H9 (cell line): ENCODE results near the gene TRAFD1. TPM values are rescaled to one million over a fixed set of nuclear protein-coding genes. Genes with fewer than 3 reads are reported as not detected.

Experiments used
- DNase-seq: peaks from one replicate; pipeline ENCODE4 v3.0.0-alpha.2; 2017
- H2AFZ ChIP-seq: one replicate; pipeline ENCODE4 v1.6.1; 2013; ENCODE audit warnings: mild to moderate bottlenecking, low read length, control low read depth, moderate library complexity
- H2AK5ac ChIP-seq: 2 replicates; pipeline ENCODE4 v1.6.1; 2013; ENCODE audit warnings: low read length, control low read depth, mixed read lengths; ENCODE audit not compliant: insufficient read length
- H2BK120ac ChIP-seq: one replicate; pipeline ENCODE4 v1.6.1; 2013; ENCODE audit warnings: low read depth, mild to moderate bottlenecking, low read length, control low read depth, inconsistent platforms; ENCODE audit not compliant: poor library complexity, severe bottlenecking
- H2BK12ac ChIP-seq: 2 replicates; pipeline ENCODE4 v1.6.1; 2013; ENCODE audit warnings: low read length, control low read depth, mixed read lengths, low read depth; ENCODE audit not compliant: insufficient read length
- H2BK15ac ChIP-seq: 2 replicates; pipeline ENCODE4 v1.6.1; 2013; ENCODE audit warnings: low read depth, low read length, control low read depth
- H2BK20ac ChIP-seq: one replicate; pipeline ENCODE4 v1.6.1; 2013; ENCODE audit warnings: low read depth, mild to moderate bottlenecking, low read length, control low read depth, inconsistent platforms; ENCODE audit not compliant: poor library complexity, severe bottlenecking
- H2BK5ac ChIP-seq: 2 replicates; pipeline ENCODE4 v1.6.1; 2013; ENCODE audit warnings: low read length, control low read depth, mixed read lengths; ENCODE audit not compliant: insufficient read length
- H3K14ac ChIP-seq: 2 replicates; pipeline ENCODE4 v1.6.1; 2013; ENCODE audit warnings: low read length, control low read depth; ENCODE audit not compliant: insufficient read depth
- H3K18ac ChIP-seq: 2 replicates; pipeline ENCODE4 v1.6.1; 2013; ENCODE audit warnings: low read depth, mild to moderate bottlenecking, mixed read lengths, low read length, control low read depth; ENCODE audit not compliant: insufficient read length
- H3K23ac ChIP-seq: 2 replicates; pipeline ENCODE4 v1.6.1; 2013; ENCODE audit warnings: low read length, control low read depth, mixed read lengths, low read depth; ENCODE audit not compliant: insufficient read length
- H3K23me2 ChIP-seq: 2 replicates; pipeline ENCODE4 v1.6.1; 2013; ENCODE audit warnings: low read depth, mild to moderate bottlenecking, mixed read lengths, low read length, control low read depth; ENCODE audit not compliant: insufficient read length, poor library complexity, severe bottlenecking
- H3K27ac ChIP-seq: 2 replicates; pipeline ENCODE4 v1.5.1; 2013; ENCODE audit warnings: low read length, control low read depth, mixed read lengths, low read depth; ENCODE audit not compliant: insufficient read length
- H3K27me3 ChIP-seq: 2 replicates; pipeline ENCODE4 v1.6.1; 2013; ENCODE audit warnings: low read length, control low read depth, inconsistent platforms; ENCODE audit not compliant: insufficient read depth
- H3K4ac ChIP-seq: 2 replicates; pipeline ENCODE4 v1.6.1; 2013; ENCODE audit warnings: low read depth, mild to moderate bottlenecking, control low read depth, inconsistent platforms, low read length, moderate library complexity
- H3K4me1 ChIP-seq: 2 replicates; pipeline ENCODE4 v1.6.1; 2013; ENCODE audit warnings: low read length, control low read depth, inconsistent platforms; ENCODE audit not compliant: insufficient read depth
- H3K4me2 ChIP-seq: 2 replicates; pipeline ENCODE4 v1.6.1; 2013; ENCODE audit warnings: low read length, control low read depth, mixed read lengths; ENCODE audit not compliant: insufficient read length, insufficient read depth
- H3K56ac ChIP-seq: 2 replicates; pipeline ENCODE4 v1.6.1; 2013; ENCODE audit warnings: low read depth, mild to moderate bottlenecking, mixed read lengths, low read length, control low read depth; ENCODE audit not compliant: insufficient read length
- H3K79me1 ChIP-seq: 2 replicates; pipeline ENCODE4 v1.6.1; 2013; ENCODE audit warnings: low read depth, mild to moderate bottlenecking, moderate library complexity, low read length, control low read depth, inconsistent platforms; ENCODE audit not compliant: insufficient read depth, poor library complexity, severe bottlenecking
- H3K79me2 ChIP-seq: 2 replicates; pipeline ENCODE4 v1.6.1; 2013; ENCODE audit warnings: low read length, control low read depth, inconsistent platforms; ENCODE audit not compliant: insufficient read depth
- H3K9ac ChIP-seq: 2 replicates; pipeline ENCODE4 v1.6.1; 2013; ENCODE audit warnings: low read length, control low read depth, mixed read lengths; ENCODE audit not compliant: insufficient read length; ENCODE audit errors: extremely low read depth
- H3K9me3 ChIP-seq: one replicate; pipeline ENCODE4 v1.6.1; 2013; ENCODE audit warnings: low read depth, low read length, inconsistent platforms; ENCODE audit not compliant: control insufficient read depth
- H3T11ph ChIP-seq: one replicate; pipeline ENCODE4 v1.6.1; 2013; ENCODE audit warnings: mild to moderate bottlenecking, low read length, control low read depth, inconsistent platforms
- H4K20me1 ChIP-seq: one replicate; pipeline ENCODE4 v1.6.1; 2013; ENCODE audit not compliant: control insufficient read depth, insufficient read length, insufficient read depth
- H4K5ac ChIP-seq: 2 replicates; pipeline ENCODE4 v1.6.1; 2013; ENCODE audit warnings: low read depth, mild to moderate bottlenecking, mixed read lengths, low read length, control low read depth; ENCODE audit not compliant: insufficient read length
- H4K8ac ChIP-seq: replicated peaks from 2 replicates; pipeline ENCODE4 v1.6.1; 2013; ENCODE audit warnings: low read length, control low read depth, mixed read lengths, low read depth; ENCODE audit not compliant: insufficient read length
- H4K91ac ChIP-seq: 2 replicates; pipeline ENCODE4 v1.6.1; 2013; ENCODE audit warnings: low read depth, mild to moderate bottlenecking, moderate library complexity, mixed read lengths, low read length, control low read depth; ENCODE audit not compliant: insufficient read length
- H3K27ac Mint-ChIP-seq, 3 experiments: 2 replicates in 2 of 3; 3 replicates in 1 of 3; pipeline ENCODE4 v1.8.0; 2020 to 2021; ENCODE audit warnings: mixed read lengths in 3 of 3, mild to moderate bottlenecking in 1 of 3, moderate library complexity in 1 of 3
- H3K27me3 Mint-ChIP-seq: 2 replicates; pipeline ENCODE4 v1.8.0; 2021; ENCODE audit warnings: low read depth, mild to moderate bottlenecking, moderate library complexity, mixed read lengths
- H3K36me3 Mint-ChIP-seq, 3 experiments: 2 replicates in 2 of 3; 3 replicates in 1 of 3; pipeline ENCODE4 v1.8.0; 2020 to 2021; ENCODE audit warnings: low read depth in 3 of 3, mixed read lengths in 3 of 3; ENCODE audit not compliant: insufficient read depth in 1 of 3
- H3K4me1 Mint-ChIP-seq, 2 experiments: 2 replicates each; pipeline ENCODE4 v1.8.0; 2020; ENCODE audit warnings: mixed read lengths in 2 of 2
- H3K4me3 Mint-ChIP-seq, 2 experiments: 2 replicates in 1 of 2; 3 replicates in 1 of 2; pipeline ENCODE4 v1.8.0; 2020 to 2021; ENCODE audit warnings: mild to moderate bottlenecking in 2 of 2, mixed read lengths in 2 of 2, moderate library complexity in 1 of 2
- H3K9me3 Mint-ChIP-seq, 2 experiments: 2 replicates in 1 of 2; 3 replicates in 1 of 2; pipeline ENCODE4 v1.8.0; 2020; ENCODE audit warnings: mild to moderate bottlenecking in 2 of 2, mixed read lengths in 2 of 2, moderate library complexity in 1 of 2
- CTCF ChIP-seq: fragments of 200-600 bp; sonication (generic); conservative IDR thresholded peaks from 3 replicates; pipeline ENCODE4 v1.8.0; 2021; ENCODE audit warnings: antibody characterized with exemption, mild to moderate bottlenecking
- WGBS: extraction: QIAGEN DNeasy Blood & Tissue Kit; methylation state at CpG from one replicate; pipeline ENCODE4 v1.1.7; 2013; ENCODE audit warnings: missing lambda C conversion rate, low lambda C conversion rate, mixed read lengths; ENCODE audit not compliant: insufficient read length; ENCODE audit errors: extremely low coverage; 5-methylcytosine and 5-hydroxymethylcytosine counted together
- total RNA-seq: library from RNA; stranded (reverse); gene quantifications from 2 replicates; pipeline ENCODE4 v1.2.1, GENCODE V29; 2021

TRAFD1 gene
- total RNA-seq, 1 experiment from 2014 or later, result 32.0 TPM

DNA sequence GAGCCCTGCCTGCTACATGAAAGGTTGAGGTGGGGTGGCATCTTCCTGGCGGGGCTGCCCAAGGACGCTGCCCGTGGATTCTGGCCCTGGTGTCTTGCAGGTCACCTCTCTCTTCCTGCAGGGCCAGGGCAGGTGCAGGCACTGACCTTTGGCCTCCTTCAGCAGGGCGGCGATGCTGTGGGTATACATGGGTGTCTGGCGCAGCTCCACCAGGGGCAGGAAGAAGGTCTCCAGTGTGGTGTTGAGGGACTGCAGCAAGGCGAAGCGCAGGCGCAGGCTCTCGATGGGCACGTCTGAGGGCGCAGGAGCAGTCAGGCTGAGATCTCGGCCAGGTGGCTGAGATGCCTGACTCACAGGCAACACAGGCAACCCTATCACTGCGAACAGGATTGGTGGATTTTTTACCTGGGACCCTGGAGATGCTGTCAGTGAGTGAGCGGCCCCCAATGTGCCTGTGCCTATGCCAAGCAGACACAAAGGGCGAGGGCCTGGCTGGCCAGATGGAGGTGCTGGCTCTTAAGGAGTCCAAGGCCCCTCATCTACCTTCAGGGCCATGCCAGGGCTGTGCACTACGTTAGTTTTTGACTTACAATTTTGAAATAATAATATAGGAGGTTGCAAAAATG, 45.7 kb downstream of the TRAFD1 start:
- Histone ChIP-seq H2BK20ac (no peak overlapping the region), H2BK5ac (no peak overlapping the region), H3K23me2 (no peaks in the 10 kb centered on the region), H3K23ac (no peak overlapping the region), H3K4me1 (no peaks in the 10 kb centered on the region), H2BK120ac (no peak overlapping the region), H3K14ac (no peak overlapping the region; the same call in 1 of the 2 replicates), H3T11ph (no peak overlapping the region), H2BK15ac (no peak overlapping the region), H2AK5ac (no peak overlapping the region), H3K79me1 (no peaks in the 10 kb centered on the region), H3K56ac (no peak overlapping the region), H4K8ac (no peak overlapping the region), H3K9ac (no peak overlapping the region), H4K91ac (no peak overlapping the region), H2BK12ac (no peak overlapping the region), H3K9me3 (no peaks in the 10 kb centered on the region), H3K18ac (no peak overlapping the region), H4K20me1 (no peaks in the 10 kb centered on the region), H2AFZ (no peak overlapping the region), H3K27ac (no peak overlapping the region), H4K5ac (no peak overlapping the region), H3K27me3 (no peaks in the 10 kb centered on the region), H3K4me2 (no peak overlapping the region), H3K79me2 (no peaks in the 10 kb centered on the region), H3K4ac (no peak overlapping the region)
- Mint-ChIP-seq H3K27ac (no peak overlapping the region), H3K4me1 (0 out of 4 replicates have a peak, but pooled peaks cover 0 to 2% of the 10 kb centered on the region in 2 experiments), H3K4me3 (no peak overlapping the region), H3K27me3 (no peaks in the 10 kb centered on the region; the same call in 1 of the 2 replicates), H3K36me3 (peaks cover 15 to 41% (median 25%) of the 10 kb centered on the region in 3 experiments), H3K9me3 (no peaks in the 10 kb centered on the region)
- no CpG with 5 or more reads among the region's 17 CpGs for WGBS
- no peak for TF ChIP-seq CTCF
- DNase-seq, result no peak
